NB4 (cell line): ENCODE results near the gene CEP68.

ENCODE experiments used
- POLR2A ChIP-seq: IDR thresholded peaks from 2 replicates; pipeline ENCODE4 v1.6.1; 2011; ENCODE audit warnings: mild to moderate bottlenecking; ENCODE audit not compliant: insufficient read length; ENCODE audit errors: extremely low read depth
- TF ChIP-seq, protein P1 (sequence below): IDR thresholded peaks from one replicate; pipeline ENCODE4 v1.5.1; 2012; ENCODE audit warnings: low read depth, low read length
- TF ChIP-seq, protein P2 (sequence below): IDR thresholded peaks from 2 replicates; pipeline ENCODE4 v1.6.1; 2011; ENCODE audit warnings: low read depth, low read length

DNA sequence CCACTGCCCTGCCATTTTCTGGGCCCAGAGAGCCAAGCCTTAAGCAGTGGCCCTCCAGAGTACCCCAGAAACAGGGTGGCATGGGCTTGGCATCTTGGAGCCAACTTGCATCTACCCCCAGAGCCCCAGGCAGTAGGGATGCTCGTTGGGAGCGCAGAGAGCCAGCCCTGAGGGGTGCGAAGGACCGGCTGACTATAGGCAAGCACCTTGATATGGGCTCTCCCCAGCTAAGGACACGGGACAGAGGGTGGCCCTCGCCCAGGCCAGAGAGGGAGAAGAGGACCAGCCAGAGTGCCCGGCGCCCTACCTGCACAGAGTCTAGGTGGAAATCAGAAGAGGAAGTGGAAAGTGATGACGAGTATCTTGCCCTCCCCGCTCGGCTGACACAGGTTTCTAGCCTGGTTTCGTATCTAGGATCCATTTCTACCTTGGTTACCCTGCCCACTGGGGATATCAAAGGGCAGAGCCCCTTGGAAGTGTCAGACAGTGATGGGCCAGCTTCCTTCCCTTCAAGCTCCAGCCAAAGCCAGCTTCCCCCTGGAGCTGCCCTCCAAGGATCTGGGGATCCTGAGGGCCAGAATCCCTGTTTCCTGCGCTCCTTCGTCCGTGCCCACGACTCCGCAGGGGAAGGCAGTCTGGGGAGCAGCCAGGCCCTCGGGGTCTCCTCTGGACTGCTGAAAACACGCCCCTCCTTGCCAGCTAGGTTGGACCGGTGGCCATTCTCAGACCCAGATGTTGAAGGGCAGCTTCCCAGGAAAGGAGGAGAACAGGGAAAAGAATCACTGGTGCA is 16.2 kb downstream of the CEP68 start:
- TF ChIP-seq, protein P1, sequence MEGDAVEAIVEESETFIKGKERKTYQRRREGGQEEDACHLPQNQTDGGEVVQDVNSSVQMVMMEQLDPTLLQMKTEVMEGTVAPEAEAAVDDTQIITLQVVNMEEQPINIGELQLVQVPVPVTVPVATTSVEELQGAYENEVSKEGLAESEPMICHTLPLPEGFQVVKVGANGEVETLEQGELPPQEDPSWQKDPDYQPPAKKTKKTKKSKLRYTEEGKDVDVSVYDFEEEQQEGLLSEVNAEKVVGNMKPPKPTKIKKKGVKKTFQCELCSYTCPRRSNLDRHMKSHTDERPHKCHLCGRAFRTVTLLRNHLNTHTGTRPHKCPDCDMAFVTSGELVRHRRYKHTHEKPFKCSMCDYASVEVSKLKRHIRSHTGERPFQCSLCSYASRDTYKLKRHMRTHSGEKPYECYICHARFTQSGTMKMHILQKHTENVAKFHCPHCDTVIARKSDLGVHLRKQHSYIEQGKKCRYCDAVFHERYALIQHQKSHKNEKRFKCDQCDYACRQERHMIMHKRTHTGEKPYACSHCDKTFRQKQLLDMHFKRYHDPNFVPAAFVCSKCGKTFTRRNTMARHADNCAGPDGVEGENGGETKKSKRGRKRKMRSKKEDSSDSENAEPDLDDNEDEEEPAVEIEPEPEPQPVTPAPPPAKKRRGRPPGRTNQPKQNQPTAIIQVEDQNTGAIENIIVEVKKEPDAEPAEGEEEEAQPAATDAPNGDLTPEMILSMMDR: no peak
- TF ChIP-seq POLR2A: no peak
- TF ChIP-seq, protein P2, sequence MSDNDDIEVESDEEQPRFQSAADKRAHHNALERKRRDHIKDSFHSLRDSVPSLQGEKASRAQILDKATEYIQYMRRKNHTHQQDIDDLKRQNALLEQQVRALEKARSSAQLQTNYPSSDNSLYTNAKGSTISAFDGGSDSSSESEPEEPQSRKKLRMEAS: no peak
